CD4-positive, alpha-beta T cell treated with Interferon gamma for 1 hour (primary cell): ENCODE results near the gene NHERF2.

Experiments used
- DNase-seq: peaks from one replicate; pipeline ENCODE4 v3.0.0-alpha.2; 2020

NHERF2 gene

DNA sequence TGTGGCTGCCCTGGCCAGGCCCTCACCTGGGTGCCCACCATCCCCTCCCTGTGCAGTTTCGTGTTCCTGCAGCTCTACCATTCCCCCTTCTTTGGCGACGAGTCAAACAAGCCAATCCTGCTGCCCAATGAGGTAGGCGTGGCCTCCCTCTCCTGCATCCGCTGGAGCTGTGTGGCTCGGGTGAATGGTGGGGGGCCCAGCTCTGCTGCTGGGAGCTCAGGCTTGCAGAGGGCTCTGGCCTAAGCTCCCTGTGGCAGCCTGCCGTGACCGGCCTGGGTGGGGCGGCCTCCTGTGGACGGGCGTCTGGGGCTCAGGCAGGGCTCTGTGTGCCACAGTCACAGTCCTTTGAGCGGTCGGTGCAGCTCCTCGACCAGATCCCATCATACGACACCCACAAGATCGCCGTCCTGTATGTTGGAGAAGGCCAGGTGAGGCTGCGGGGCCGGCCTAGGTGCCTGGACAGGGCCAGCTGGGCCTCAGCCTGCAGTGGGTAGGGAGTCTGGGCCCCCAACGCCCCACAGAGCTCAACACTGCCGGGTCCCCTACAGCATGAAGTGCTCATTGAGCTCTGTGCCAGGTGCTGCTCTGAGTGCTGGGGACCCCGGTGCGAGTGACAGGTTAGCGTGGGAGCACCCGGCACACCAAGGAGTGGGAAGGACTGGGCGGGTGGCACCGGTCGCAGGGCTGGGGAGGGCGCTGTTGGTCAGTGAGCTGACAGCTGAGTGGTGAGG lies 58.4 kb downstream of the NHERF2 start:
- DNase-seq: no peak

DNA sequence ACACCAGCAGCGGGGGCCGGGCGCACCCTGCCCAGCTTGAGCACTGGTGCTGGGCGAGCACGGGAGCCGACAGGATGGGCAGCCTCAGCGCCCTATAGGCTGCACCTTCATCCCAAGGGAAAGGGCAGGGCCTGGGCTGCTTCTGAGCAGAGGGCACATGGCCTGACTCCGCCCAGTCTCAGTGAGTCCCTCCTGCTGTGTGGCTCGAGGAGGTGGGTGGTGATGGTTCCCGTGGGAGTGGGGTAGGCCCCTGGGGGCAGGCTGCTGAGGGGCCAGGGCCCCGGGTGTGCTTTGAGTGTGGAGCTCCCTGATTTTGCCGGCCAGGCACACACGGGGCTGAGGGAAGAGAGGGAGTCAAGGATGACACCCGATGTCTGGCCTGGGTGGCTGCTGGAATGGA lies 59.0 kb downstream of the NHERF2 start:
- DNase-seq: no peak

DNA sequence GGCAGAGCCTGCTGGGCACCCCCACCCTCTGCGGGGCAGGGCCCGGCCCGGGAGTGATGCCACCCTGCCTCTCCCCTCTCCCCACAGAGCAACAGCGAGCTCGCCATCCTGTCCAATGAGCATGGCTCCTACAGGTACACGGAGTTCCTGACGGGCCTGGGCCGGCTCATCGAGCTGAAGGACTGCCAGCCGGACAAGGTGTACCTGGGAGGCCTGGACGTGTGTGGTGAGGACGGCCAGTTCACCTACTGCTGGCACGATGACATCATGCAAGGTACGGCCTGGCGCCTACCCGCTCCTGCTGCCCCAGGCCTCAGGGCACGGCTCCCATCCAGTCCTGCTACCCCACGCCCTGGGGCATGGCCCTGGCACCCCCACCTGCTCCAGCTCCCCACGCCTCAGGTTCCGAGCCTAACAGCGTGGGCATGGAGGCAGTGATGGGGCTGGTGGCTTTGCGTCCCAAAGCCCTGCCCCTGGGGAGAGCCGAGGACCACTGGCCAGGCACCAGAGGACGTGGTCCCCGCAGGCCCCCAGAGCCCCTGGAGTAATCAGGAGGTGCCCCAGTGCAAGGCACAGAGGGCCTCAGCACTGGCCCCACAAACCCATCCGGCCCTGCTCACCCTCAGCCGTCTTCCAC lies 59.5 kb downstream of the NHERF2 start:
- no peak for DNase-seq

DNA sequence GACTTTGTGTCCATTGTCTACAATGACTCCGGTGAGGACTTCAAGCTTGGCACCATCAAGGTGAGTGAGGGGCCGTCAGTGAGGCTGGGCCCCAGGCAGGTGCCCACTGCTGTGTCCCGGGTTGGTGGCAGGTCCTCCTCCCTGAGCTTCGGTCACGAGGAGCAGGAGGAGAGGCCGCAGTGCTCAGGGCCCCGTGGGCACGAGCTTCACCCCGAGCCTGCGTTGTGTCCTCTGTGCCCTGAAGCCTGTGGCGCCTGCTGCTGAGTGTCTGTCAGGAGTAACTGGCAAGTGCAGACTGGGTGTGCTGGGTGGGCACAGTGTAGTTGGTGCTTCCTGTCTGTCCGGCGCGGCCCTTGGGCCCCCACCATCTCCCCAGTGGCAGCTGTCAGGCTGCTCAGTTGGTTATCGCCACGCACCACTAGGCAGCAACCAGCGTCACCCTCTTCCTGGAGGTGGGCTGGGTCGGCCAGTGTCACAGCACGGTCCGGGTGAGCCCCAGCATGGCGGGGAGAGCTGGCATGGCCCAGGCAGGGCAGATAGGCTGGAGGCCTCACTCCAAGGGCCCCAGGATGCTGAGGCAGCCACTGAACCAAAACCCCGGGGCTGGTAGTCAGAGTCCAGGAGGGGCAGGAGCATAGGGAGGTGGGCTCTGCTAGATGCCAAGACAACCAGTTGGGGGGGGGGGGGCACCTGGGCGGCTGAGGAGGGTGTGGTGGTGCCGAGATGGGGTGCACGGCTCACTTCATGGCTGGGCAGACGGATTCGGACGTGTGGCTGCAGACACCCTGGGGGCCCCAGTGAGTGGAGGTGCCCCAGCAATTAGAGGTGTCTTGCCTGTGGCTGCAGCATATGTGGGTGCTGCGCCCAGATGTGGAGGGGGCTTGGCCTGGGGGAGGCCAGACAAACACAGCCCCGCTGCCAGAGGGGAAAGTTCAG lies 60.4 kb downstream of the NHERF2 start:
- no peak for DNase-seq

DNA sequence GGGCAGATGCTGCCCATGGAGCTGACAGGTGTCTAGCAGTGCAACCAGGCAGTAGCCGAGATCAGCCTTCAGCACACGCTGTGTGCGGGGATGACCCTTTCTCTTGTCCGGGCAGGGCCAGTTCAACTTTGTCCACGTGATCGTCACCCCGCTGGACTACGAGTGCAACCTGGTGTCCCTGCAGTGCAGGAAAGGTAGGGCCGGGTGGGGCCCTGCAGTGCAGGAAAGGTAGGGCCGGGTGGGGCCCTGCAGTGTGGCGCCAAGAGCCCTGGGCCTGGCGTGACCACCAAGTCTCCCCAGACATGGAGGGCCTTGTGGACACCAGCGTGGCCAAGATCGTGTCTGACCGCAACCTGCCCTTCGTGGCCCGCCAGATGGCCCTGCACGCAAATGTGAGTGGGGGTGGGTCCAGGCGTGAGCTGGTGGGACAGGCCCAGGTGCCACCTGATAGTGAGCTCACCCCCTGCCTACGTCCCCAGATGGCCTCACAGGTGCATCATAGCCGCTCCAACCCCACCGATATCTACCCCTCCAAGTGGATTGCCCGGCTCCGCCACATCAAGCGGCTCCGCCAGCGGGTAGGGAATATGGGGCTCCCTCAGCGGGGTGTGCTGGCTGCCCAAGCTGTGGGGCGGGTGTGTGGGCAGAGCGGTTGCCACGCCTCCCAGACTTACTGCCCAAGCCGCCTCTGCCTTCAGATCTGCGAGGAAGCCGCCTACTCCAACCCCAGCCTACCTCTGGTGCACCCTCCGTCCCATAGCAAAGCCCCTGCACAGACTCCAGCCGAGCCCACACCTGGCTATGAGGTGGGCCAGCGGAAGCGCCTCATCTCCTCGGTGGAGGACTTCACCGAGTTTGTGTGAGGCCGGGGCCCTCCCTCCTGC lies 61.3 kb downstream of the NHERF2 start:
- DNase-seq: no peak
